Hepatocyte (in vitro differentiated cells): Measurements from ENCODE around the gene TGFB3.

ENCODE experiments used
- EZH2 ChIP-seq: fragments of 200-600 bp; sonication (generic); IDR thresholded peaks from 2 replicates; pipeline ENCODE4 v1.6.1; 2016; ENCODE audit warnings: antibody characterized with exemption, mild to moderate bottlenecking, borderline replicate concordance
- TF ChIP-seq, protein P1 (sequence below): fragments of 200-600 bp; sonication (generic); IDR thresholded peaks from 2 replicates; pipeline ENCODE4 v1.5.1; 2016; ENCODE audit warnings: antibody characterized with exemption, mild to moderate bottlenecking; ENCODE audit not compliant: poor library complexity

DNA sequence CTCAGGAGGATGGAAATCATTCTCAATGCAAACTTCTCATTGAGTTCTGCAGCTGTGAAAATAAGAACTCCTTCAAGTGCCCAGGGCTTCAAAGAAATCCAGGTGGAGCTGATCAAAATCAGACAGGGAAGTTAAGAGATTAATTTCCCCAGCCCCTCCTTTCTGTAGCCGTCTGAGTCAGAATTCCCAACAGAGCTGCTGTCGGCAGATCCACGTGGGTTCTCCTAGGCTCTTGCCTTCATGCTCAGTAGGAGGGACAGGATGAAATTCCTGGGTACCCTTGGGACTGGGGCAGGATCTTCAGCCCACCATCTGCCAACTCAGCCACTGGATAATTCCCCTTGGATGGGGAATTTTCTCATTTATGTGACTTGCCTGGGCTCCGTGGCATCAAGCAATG is 13.3 kb downstream of the TGFB3 start:
- no peak for TF ChIP-seq EZH2
- TF ChIP-seq, protein P1, sequence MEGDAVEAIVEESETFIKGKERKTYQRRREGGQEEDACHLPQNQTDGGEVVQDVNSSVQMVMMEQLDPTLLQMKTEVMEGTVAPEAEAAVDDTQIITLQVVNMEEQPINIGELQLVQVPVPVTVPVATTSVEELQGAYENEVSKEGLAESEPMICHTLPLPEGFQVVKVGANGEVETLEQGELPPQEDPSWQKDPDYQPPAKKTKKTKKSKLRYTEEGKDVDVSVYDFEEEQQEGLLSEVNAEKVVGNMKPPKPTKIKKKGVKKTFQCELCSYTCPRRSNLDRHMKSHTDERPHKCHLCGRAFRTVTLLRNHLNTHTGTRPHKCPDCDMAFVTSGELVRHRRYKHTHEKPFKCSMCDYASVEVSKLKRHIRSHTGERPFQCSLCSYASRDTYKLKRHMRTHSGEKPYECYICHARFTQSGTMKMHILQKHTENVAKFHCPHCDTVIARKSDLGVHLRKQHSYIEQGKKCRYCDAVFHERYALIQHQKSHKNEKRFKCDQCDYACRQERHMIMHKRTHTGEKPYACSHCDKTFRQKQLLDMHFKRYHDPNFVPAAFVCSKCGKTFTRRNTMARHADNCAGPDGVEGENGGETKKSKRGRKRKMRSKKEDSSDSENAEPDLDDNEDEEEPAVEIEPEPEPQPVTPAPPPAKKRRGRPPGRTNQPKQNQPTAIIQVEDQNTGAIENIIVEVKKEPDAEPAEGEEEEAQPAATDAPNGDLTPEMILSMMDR = no peak
